Measurements from ENCODE around the gene EPHA3.

GRCh38 chr3:89072642-89073041, 34.8 kb upstream of the EPHA3 start:
- no peak for TF ChIP-seq HOXA7 (CRISPR knock-in tag; IDR thresholded peaks at IDR 0.05)
- TF ChIP-seq CTCF (IDR thresholded peaks at IDR 0.05), result no peak

Data from A549 (cell line).